HepG2 (cell line): ENCODE data around the gene PLP1. TPM values are rescaled to one million over a fixed set of nuclear protein-coding genes. Genes with fewer than 3 reads are reported as not detected.

Experiments used
- ARID5B ChIP-seq: IDR thresholded peaks from 2 replicates; pipeline ENCODE4 v1.4.0; 2020; ENCODE audit warnings: mild to moderate bottlenecking, missing genetic modification reagents
- HNF4A ChIP-seq: sonication (generic); formaldehyde crosslinking; IDR thresholded peaks from 2 replicates; pipeline ENCODE4 v1.4.0; 2020; ENCODE audit warnings: missing genetic modification reagents
- IKZF1 ChIP-seq: fragments of 450-650 bp; IDR thresholded peaks from 2 replicates; pipeline ENCODE4 v1.7.1; 2016
- REPIN1 ChIP-seq: sonication (generic); formaldehyde crosslinking; IDR thresholded peaks from 2 replicates; pipeline ENCODE4 v1.8.0; 2022; ENCODE audit warnings: missing genetic modification reagents, low read depth, mild to moderate bottlenecking, borderline replicate concordance
- SOX5 ChIP-seq: IDR thresholded peaks from 2 replicates; pipeline ENCODE4 v1.6.1; 2016; ENCODE audit warnings: borderline replicate concordance
- polyA plus RNA-seq, 8 experiments: library from polyadenylated mRNA; depleted of rRNA in 3 of 8; stranded (reverse) in 7 of 8; unstranded in 1 of 8; fragments of >200 nt; fragmentation: Illumina TruSeq in 4 of 8; extraction: Trizol in 4 of 8; gene quantifications; 2 replicates each; pipeline versions ENCODE4 v1.2.1 to v1.2.3, GENCODE V29; 2011 to 2016; ENCODE audit warnings: low read depth in 4 of 8, missing spikeins in 1 of 8, mixed read lengths in 1 of 8; ENCODE audit not compliant: insufficient read depth in 1 of 8
- total RNA-seq, 5 experiments: library from RNA; depleted of rRNA; stranded (reverse); fragments of >200 nt; fragmentation: Illumina TruSeq; extraction: Trizol; gene quantifications; 2 replicates each; pipeline ENCODE4 v1.2.3, GENCODE V29; 2016; ENCODE audit warnings: low read depth in 1 of 5
- TF ChIP-seq, protein P1 (sequence below): sonication (generic); formaldehyde crosslinking; IDR thresholded peaks from 2 replicates; pipeline ENCODE4 v1.4.0; 2020; ENCODE audit warnings: missing genetic modification reagents, mild to moderate bottlenecking, borderline replicate concordance
- TF ChIP-seq, protein P2 (sequence below): sonication (generic); formaldehyde crosslinking; IDR thresholded peaks from 2 replicates; pipeline ENCODE4 v1.5.0; 2020; ENCODE audit warnings: mild to moderate bottlenecking, missing genetic modification reagents
- TF ChIP-seq, protein P3 (sequence below): sonication (generic); formaldehyde crosslinking; IDR thresholded peaks from 2 replicates; pipeline ENCODE4 v1.5.1; 2020; ENCODE audit warnings: missing genetic modification reagents, mild to moderate bottlenecking, borderline replicate concordance
- TF ChIP-seq, protein P4 (sequence below): sonication (generic); formaldehyde crosslinking; conservative IDR thresholded peaks from 2 replicates; pipeline ENCODE4 v1.4.0; 2020; ENCODE audit warnings: missing genetic modification reagents
- TF ChIP-seq, protein P5 (sequence below): sonication (generic); formaldehyde crosslinking; IDR thresholded peaks from 2 replicates; pipeline ENCODE4 v1.5.0; 2020; ENCODE audit warnings: missing genetic modification reagents

Gene PLP1
- total and polyA plus RNA-seq, 2 of the 13 experiments (the other 11 are each of a cell fraction or from before 2014, with no cell fraction given): 0.15 to 0.27 TPM

DNA sequence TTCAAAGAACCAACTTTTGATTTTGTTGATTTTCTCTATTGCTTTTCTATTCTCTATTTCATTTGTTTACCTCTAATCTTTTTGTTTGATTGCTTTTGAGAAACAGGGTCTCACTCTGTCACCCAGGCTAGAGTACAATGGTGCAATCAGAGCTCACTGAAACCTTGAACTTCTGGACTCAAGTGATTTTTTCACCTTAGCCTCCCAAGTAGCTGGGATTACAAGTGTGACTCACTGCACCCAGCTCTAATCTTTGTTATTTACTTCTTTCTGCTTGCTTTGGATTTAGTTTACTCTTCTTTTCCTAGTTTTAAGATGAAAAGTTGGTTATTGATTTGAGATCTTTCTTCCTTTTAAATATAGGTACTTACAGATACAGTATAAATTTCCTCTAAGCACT lies 29.2 kb downstream of the PLP1 start (continued):
- TF ChIP-seq, protein P1, sequence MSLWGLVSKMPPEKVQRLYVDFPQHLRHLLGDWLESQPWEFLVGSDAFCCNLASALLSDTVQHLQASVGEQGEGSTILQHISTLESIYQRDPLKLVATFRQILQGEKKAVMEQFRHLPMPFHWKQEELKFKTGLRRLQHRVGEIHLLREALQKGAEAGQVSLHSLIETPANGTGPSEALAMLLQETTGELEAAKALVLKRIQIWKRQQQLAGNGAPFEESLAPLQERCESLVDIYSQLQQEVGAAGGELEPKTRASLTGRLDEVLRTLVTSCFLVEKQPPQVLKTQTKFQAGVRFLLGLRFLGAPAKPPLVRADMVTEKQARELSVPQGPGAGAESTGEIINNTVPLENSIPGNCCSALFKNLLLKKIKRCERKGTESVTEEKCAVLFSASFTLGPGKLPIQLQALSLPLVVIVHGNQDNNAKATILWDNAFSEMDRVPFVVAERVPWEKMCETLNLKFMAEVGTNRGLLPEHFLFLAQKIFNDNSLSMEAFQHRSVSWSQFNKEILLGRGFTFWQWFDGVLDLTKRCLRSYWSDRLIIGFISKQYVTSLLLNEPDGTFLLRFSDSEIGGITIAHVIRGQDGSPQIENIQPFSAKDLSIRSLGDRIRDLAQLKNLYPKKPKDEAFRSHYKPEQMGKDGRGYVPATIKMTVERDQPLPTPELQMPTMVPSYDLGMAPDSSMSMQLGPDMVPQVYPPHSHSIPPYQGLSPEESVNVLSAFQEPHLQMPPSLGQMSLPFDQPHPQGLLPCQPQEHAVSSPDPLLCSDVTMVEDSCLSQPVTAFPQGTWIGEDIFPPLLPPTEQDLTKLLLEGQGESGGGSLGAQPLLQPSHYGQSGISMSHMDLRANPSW (CRISPR knock-in tag): no peak
- TF ChIP-seq, protein P2, sequence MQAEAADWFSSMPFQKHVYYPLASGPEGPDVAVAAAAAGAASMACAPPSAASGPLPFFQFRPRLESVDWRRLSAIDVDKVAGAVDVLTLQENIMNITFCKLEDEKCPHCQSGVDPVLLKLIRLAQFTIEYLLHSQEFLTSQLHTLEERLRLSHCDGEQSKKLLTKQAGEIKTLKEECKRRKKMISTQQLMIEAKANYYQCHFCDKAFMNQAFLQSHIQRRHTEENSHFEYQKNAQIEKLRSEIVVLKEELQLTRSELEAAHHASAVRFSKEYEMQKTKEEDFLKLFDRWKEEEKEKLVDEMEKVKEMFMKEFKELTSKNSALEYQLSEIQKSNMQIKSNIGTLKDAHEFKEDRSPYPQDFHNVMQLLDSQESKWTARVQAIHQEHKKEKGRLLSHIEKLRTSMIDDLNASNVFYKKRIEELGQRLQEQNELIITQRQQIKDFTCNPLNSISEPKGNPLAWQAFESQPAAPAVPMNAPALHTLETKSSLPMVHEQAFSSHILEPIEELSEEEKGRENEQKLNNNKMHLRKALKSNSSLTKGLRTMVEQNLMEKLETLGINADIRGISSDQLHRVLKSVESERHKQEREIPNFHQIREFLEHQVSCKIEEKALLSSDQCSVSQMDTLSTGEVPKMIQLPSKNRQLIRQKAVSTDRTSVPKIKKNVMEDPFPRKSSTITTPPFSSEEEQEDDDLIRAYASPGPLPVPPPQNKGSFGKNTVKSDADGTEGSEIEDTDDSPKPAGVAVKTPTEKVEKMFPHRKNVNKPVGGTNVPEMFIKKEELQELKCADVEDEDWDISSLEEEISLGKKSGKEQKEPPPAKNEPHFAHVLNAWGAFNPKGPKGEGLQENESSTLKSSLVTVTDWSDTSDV: no peak
- TF ChIP-seq HNF4A (CRISPR knock-in tag) (peak; percentile 76), REPIN1 (CRISPR knock-in tag) (no peak), IKZF1 (no peak), SOX5 (CRISPR knock-in tag) (peak; percentile 43; the same call in 1 of the 2 replicates), ARID5B (CRISPR knock-in tag) (peak; percentile 83)
- TF ChIP-seq, protein P3, sequence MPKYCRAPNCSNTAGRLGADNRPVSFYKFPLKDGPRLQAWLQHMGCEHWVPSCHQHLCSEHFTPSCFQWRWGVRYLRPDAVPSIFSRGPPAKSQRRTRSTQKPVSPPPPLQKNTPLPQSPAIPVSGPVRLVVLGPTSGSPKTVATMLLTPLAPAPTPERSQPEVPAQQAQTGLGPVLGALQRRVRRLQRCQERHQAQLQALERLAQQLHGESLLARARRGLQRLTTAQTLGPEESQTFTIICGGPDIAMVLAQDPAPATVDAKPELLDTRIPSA (CRISPR knock-in tag): no peak
- TF ChIP-seq, protein P4, sequence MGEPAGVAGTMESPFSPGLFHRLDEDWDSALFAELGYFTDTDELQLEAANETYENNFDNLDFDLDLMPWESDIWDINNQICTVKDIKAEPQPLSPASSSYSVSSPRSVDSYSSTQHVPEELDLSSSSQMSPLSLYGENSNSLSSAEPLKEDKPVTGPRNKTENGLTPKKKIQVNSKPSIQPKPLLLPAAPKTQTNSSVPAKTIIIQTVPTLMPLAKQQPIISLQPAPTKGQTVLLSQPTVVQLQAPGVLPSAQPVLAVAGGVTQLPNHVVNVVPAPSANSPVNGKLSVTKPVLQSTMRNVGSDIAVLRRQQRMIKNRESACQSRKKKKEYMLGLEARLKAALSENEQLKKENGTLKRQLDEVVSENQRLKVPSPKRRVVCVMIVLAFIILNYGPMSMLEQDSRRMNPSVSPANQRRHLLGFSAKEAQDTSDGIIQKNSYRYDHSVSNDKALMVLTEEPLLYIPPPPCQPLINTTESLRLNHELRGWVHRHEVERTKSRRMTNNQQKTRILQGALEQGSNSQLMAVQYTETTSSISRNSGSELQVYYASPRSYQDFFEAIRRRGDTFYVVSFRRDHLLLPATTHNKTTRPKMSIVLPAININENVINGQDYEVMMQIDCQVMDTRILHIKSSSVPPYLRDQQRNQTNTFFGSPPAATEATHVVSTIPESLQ (CRISPR knock-in tag): no peak
- TF ChIP-seq, protein P5, sequence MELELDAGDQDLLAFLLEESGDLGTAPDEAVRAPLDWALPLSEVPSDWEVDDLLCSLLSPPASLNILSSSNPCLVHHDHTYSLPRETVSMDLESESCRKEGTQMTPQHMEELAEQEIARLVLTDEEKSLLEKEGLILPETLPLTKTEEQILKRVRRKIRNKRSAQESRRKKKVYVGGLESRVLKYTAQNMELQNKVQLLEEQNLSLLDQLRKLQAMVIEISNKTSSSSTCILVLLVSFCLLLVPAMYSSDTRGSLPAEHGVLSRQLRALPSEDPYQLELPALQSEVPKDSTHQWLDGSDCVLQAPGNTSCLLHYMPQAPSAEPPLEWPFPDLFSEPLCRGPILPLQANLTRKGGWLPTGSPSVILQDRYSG (CRISPR knock-in tag): no peak
